ENCODE results near the gene LRRN2. TPM values are rescaled to one million over a fixed set of nuclear protein-coding genes. Genes with fewer than 3 reads are reported as not detected.

LRRN2 gene
- total RNA-seq, 4 donors from 2014 or later, result 4.0 to 19.6 (median 7.0) TPM

DNA sequence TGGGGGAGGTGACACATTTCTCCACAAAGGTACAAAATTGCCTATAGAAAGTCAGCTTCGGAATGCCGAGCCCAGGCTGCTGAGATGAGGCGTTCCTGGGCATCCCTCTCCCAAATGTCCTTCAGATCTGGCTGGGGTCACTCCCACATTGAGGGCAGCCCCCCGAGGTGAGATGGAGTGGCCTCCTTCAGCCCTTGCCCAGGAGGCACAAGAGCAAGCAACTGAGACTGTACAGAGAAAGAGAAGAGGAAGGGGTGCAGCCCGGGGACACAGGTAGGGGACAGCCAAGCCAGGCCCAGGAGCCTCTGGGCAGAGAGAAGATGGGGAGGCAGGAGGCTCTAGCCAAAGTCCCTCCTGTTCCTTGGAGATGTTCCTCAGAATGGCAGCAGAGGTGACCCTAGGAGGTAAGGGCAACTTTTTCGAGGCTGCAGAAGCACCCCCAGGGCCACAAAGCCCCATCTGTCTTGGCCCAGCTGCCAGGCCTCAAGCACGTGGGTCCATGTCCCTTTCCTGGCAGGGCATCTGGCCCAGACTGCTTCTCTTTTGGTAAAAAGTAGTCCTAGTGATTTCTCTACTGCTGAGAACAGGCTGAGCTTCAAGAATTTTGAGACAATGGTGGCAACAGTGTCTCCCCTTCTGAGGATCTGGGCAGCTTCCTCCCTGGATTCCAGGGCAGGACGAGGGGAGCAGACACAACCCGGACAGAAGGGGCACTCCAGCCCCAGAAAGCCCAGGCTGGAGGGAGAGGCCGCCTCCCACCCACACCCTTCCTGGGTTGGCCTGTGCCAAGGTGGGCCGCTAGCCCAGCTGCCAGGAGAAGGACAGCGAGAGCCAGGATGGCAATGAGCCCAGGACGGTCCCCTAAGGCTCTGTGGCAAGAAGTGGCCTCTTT is 68.0 kb downstream of the LRRN2 start:
- ATAC-seq, result no peak
- Histone ChIP-seq H3K4me1 (peaks cover 0 to 7% (median 0%) of the 10 kb centered on the region in 3 donors), H3K9me3 (no peaks in the 10 kb centered on the region), H3K27ac (no peak overlapping the region), H3K4me3 (no peak overlapping the region), H3K27me3 (no peaks in the 10 kb centered on the region), H3K36me3 (peaks cover 0 to 26% of the 10 kb centered on the region in 2 donors)
- WGBS, 2 donors (ENCODE audit: low coverage in 1 of 2), result 54 to 100% methylated on average over 1 to 3 of the region's 13 CpGs
- TF ChIP-seq POLR2A (IDR thresholded peaks at IDR 0.05) (no peak), POLR2AphosphoS5 (IDR thresholded peaks at IDR 0.05) (no peak), CTCF (IDR thresholded peaks at IDR 0.05) (no peak), EP300 (IDR thresholded peaks at IDR 0.05) (no peak)

- TF ChIP-seq CTCF (IDR thresholded peaks at IDR 0.05) (no peak), POLR2AphosphoS5 (IDR thresholded peaks at IDR 0.05) (no peak), POLR2A (IDR thresholded peaks at IDR 0.05) (no peak), EP300 (IDR thresholded peaks at IDR 0.05) (no peak)
- no peak overlapping the region for H3K4me3 ChIP-seq
- no peaks in the 10 kb centered on the region for H3K9me3 ChIP-seq
- H3K27me3 ChIP-seq, result no peaks in the 10 kb centered on the region
- ATAC-seq, result no peak
- WGBS, 2 donors (ENCODE audit: low coverage in 1 of 2), result 78 to 86% methylated on average over 5 to 6 of the region's 6 CpGs
- no peak overlapping the region for H3K27ac ChIP-seq
- H3K36me3 ChIP-seq, result peaks cover 0 to 26% of the 10 kb centered on the region in 2 donors
- peaks cover 0 to 2% (median 0%) of the 10 kb centered on the region in 3 donors for H3K4me1 ChIP-seq
Measured at GRCh38 chr1:204616641-204617040, 68.9 kb downstream of the LRRN2 start.

DNA sequence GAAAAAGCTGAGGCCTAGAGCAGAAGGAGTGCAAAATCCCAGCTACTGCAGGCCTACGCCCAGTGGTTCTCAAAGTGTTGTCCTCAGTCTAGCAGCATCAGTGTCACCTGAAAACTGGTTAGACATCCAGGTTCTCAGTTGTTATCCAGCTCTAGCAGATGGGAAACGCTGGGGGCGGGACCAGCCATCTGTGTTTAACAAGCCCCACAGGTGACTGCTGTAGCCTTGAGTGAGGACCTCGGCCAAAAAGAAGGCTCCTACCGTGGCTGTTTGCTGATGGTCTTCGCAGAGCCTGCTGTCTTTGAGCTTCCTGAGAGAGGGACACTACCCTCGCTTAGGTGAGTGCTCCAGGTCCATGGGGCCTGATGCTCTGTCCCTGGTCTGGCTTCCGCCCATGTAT is 69.7 kb downstream of the LRRN2 start:
- 100% methylated on average over 1 to 6 of the region's 8 CpGs for WGBS, 2 donors (ENCODE audit: low coverage in 1 of 2)
- Histone ChIP-seq H3K27ac (no peak overlapping the region), H3K27me3 (no peaks in the 10 kb centered on the region), H3K36me3 (peaks cover 0 to 26% of the 10 kb centered on the region in 2 donors), H3K4me1 (no peaks in the 10 kb centered on the region), H3K4me3 (no peak overlapping the region), H3K9me3 (no peaks in the 10 kb centered on the region)
- TF ChIP-seq POLR2A (IDR thresholded peaks at IDR 0.05) (no peak), EP300 (IDR thresholded peaks at IDR 0.05) (no peak), POLR2AphosphoS5 (IDR thresholded peaks at IDR 0.05) (no peak), CTCF (IDR thresholded peaks at IDR 0.05) (no peak)
- ATAC-seq, result no peak

DNA sequence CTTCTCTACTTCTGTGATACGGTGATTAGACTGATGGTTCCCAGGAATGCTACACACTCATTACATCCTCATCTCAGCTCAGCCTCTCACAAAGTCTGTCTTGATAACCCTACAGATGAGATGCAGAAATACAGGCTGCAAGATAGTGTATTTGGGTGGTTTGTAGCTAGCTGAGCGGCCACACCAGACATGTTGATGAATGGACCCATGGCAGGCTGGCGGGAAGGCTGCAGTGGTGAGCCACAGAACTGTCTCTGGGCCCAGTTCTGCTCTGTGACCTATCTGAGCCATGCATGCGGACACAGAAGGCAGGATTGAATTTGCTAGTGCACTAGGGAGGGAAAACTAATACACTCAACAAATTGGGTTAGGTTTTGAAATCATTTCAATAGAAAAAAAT is 71.9 kb downstream of the LRRN2 start:
- Histone ChIP-seq H3K27ac (no peak overlapping the region), H3K36me3 (peaks cover 0 to 14% of the 10 kb centered on the region in 2 donors), H3K4me3 (no peak overlapping the region), H3K4me1 (no peaks in the 10 kb centered on the region), H3K27me3 (no peaks in the 10 kb centered on the region), H3K9me3 (no peaks in the 10 kb centered on the region)
- no peak for TF ChIP-seq POLR2A (IDR thresholded peaks at IDR 0.05)
- no peak for TF ChIP-seq POLR2AphosphoS5 (IDR thresholded peaks at IDR 0.05)
- TF ChIP-seq EP300 (IDR thresholded peaks at IDR 0.05), result no peak
- TF ChIP-seq CTCF (IDR thresholded peaks at IDR 0.05), result no peak
- WGBS, 2 donors (ENCODE audit: low coverage in 1 of 2), result 82 to 92% methylated on average over 2 to 3 of the region's 4 CpGs
- ATAC-seq, result no peak

DNA sequence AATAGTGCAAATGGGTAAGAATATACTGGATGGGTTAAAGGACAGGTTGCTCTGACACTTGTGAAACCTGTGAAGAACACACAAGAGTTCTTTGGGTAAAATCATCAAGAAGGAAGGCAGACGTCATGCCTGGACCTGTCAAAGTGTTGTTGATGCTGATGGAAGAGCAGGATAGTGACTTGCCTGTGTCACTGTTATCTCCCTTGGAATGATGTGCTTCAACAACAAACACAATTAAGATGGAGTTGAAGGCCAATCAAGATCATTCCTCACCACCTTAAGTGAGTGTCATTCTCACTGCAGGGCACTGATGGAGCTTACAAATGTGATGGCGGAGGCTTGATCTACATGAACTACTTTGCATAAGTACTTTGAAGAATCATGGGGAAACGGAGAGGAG is 73.2 kb downstream of the LRRN2 start:
- no peaks in the 10 kb centered on the region for H3K4me1 ChIP-seq
- no peaks in the 10 kb centered on the region for H3K27me3 ChIP-seq
- ATAC-seq, result no peak
- H3K9me3 ChIP-seq, result no peaks in the 10 kb centered on the region
- H3K36me3 ChIP-seq, result peaks cover 0 to under 1% of the 10 kb centered on the region in 2 donors
- WGBS, 2 donors (ENCODE audit: low coverage in 1 of 2), result 75 to 83% methylated on average over 2 to 3 of the region's 3 CpGs
- TF ChIP-seq POLR2AphosphoS5 (IDR thresholded peaks at IDR 0.05) (no peak), POLR2A (IDR thresholded peaks at IDR 0.05) (no peak), EP300 (IDR thresholded peaks at IDR 0.05) (no peak), CTCF (IDR thresholded peaks at IDR 0.05) (no peak)
- H3K27ac ChIP-seq, result no peak overlapping the region
- no peak overlapping the region for H3K4me3 ChIP-seq

Measured in gastroesophageal sphincter (tissue), 4 donors.